K562 (cell line): ENCODE results near the gene ROPN1L. TPM values are rescaled to one million over a fixed set of nuclear protein-coding genes. Genes with fewer than 3 reads are reported as not detected.

ENCODE experiments used
- BACH1 ChIP-seq: fragments of 200-800 bp; sonication (Bioruptor generic); IDR thresholded peaks from 2 replicates; pipeline ENCODE4 v1.6.1; 2016; ENCODE audit warnings: missing genetic modification characterization, missing compliant biosample characterization
- BCOR ChIP-seq: fragments of 450-650 bp; IDR thresholded peaks from 2 replicates; pipeline ENCODE4 v1.6.1; 2016
- DIDO1 ChIP-seq: fragments of 450-650 bp; IDR thresholded peaks from 2 replicates; pipeline ENCODE4 v1.6.1; 2016; ENCODE audit warnings: low read depth, missing biosample characterization, missing genetic modification characterization
- ELF2 ChIP-seq: fragments of 250-450 bp; sonication (Bioruptor Pico); IDR thresholded peaks from 2 replicates; pipeline ENCODE4 v1.5.0; 2021; ENCODE audit warnings: mild to moderate bottlenecking
- ESRRA ChIP-seq: fragments of 450-650 bp; IDR thresholded peaks from 2 replicates; pipeline ENCODE4 v1.6.1; 2014; ENCODE audit warnings: low read depth, mild to moderate bottlenecking, moderate library complexity, borderline replicate concordance
- FOXM1 ChIP-seq, 2 experiments: fragments of 450-650 bp in 1 of 2; sonication (generic) in 1 of 2; formaldehyde crosslinking in 1 of 2; IDR thresholded peaks; 2 replicates each; pipeline versions ENCODE4 v1.6.1 to v1.9.0; 2017 to 2022; ENCODE audit warnings: low read depth in 2 of 2, mild to moderate bottlenecking in 2 of 2, missing genetic modification reagents in 1 of 2, moderate library complexity in 1 of 2
- HCFC1 ChIP-seq: IDR thresholded peaks from 2 replicates; pipeline ENCODE4 v1.6.1; 2012; ENCODE audit warnings: low read depth, low read length, improper control_type of control experiment
- L3MBTL2 ChIP-seq: fragments of 450-650 bp; IDR thresholded peaks from 2 replicates; pipeline ENCODE4 v1.6.1; 2016; ENCODE audit warnings: mild to moderate bottlenecking, moderate library complexity
- NFXL1 ChIP-seq: fragments of 450-650 bp; formaldehyde crosslinking; IDR thresholded peaks from 2 replicates; pipeline ENCODE4 v1.4.0; 2021; ENCODE audit warnings: mild to moderate bottlenecking
- PCBP1 ChIP-seq: fragments of 200-400 bp; formaldehyde crosslinking; IDR thresholded peaks from 2 replicates; pipeline ENCODE4 v1.6.1; 2018; ENCODE audit warnings: mild to moderate bottlenecking, low read depth, low read length; ENCODE audit not compliant: poor library complexity, severe bottlenecking
- POLR3G ChIP-seq: IDR thresholded peaks from 2 replicates; pipeline ENCODE4 v1.6.1; 2011; ENCODE audit not compliant: insufficient read length, insufficient replicate concordance; ENCODE audit errors: extremely low read depth
- RBM39 ChIP-seq: fragments of 200-400 bp; formaldehyde crosslinking; optimal IDR thresholded peaks from 2 replicates; pipeline ENCODE3; 2018; ENCODE audit warnings: low read depth, low read length
- RNF219 ChIP-seq: fragments of 250-450 bp; sonication (Bioruptor Pico); IDR thresholded peaks from 2 replicates; pipeline ENCODE4 v1.5.0; 2022; ENCODE audit warnings: mild to moderate bottlenecking
- SRSF1 ChIP-seq: fragments of 200-400 bp; formaldehyde crosslinking; IDR thresholded peaks from 2 replicates; pipeline ENCODE4 v1.6.1; 2017; ENCODE audit warnings: mild to moderate bottlenecking, low read depth, low read length, moderate library complexity
- SRSF3 ChIP-seq: fragments of 200-400 bp; formaldehyde crosslinking; IDR thresholded peaks from 2 replicates; pipeline ENCODE4 v1.6.1; 2016; ENCODE audit warnings: mild to moderate bottlenecking, low read length, moderate library complexity; ENCODE audit not compliant: insufficient read depth
- ZC3H11A ChIP-seq: IDR thresholded peaks from 2 replicates; pipeline ENCODE4 v1.6.1; 2012; ENCODE audit warnings: low read depth, low read length, improper control_type of control experiment
- ZNF318 ChIP-seq, 2 experiments: fragments of 450-650 bp; IDR thresholded peaks; 2 replicates each; pipeline ENCODE4 v1.6.1; 2016; ENCODE audit warnings: mild to moderate bottlenecking in 2 of 2, borderline replicate concordance in 1 of 2, low read depth in 1 of 2, moderate library complexity in 1 of 2
- ZNF431 ChIP-seq: sonication (generic); formaldehyde crosslinking; IDR thresholded peaks from 2 replicates; pipeline ENCODE4 v1.8.0; 2022; ENCODE audit warnings: mild to moderate bottlenecking, missing genetic modification reagents
- polyA plus RNA-seq, 8 experiments: library from polyadenylated mRNA; depleted of rRNA in 4 of 8; stranded (reverse) in 5 of 8; unstranded in 3 of 8; fragments of >200 nt; fragmentation: Nextera tagmentation in 2 of 8; fragmentation: Illumina TruSeq in 1 of 8; extraction: Ambion mirVana in 2 of 8; extraction: Trizol in 1 of 8; gene quantifications; 2 replicates each; pipeline versions ENCODE4 v1.2.1 to v1.2.3, GENCODE V29; 2011 to 2014; ENCODE audit warnings: inconsistent platforms in 1 of 8, missing spikeins in 1 of 8
- total RNA-seq, 7 experiments: library from RNA; depleted of rRNA in 6 of 7; stranded (reverse); fragments of >200 nt in 6 of 7; fragmentation: Illumina TruSeq in 2 of 7; extraction: Trizol in 2 of 7; gene quantifications; 2 replicates each; pipeline versions ENCODE4 v1.2.1 to v1.2.3, GENCODE V29; 2011 to 2021; ENCODE audit warnings: low replicate concordance in 1 of 7

The ROPN1L gene
- total and polyA plus RNA-seq, 9 of the 15 experiments (the other 6 are each of a cell fraction or from before 2014, with no cell fraction given): 0.04 to 0.85 (median 0.24) TPM; not detected in 3

GRCh38 chr5:10505517-10506095, 63.9 kb downstream of the ROPN1L start (continued):
- no peak for TF ChIP-seq ELF2 (CRISPR knock-in tag)
- peak; percentile 62; the same call in 1 of the 2 replicates for TF ChIP-seq FOXM1 (IDR thresholded peaks at IDR 0.05; ENCODE audit: low read depth)
- no peak for TF ChIP-seq FOXM1 (CRISPR knock-in tag; IDR thresholded peaks at IDR 0.05; ENCODE audit: low read depth)
- no peak for TF ChIP-seq SRSF3
- TF ChIP-seq BCOR: peak; percentile 76; the same call in 1 of the 2 replicates
- no peak for TF ChIP-seq HCFC1
- TF ChIP-seq NFXL1: no peak
- TF ChIP-seq ZC3H11A: no peak
- peak; percentile 99 for TF ChIP-seq L3MBTL2
- TF ChIP-seq ESRRA: peak; percentile 56
- TF ChIP-seq SRSF1: no peak
- 0 out of 2 replicates have a peak, but pooled peaks have one; percentile 29 for TF ChIP-seq ZNF431 (CRISPR knock-in tag)
- peak in 1 of 2 experiments; percentile 62; a peak in 1 of 4 replicates for TF ChIP-seq ZNF318 (IDR thresholded peaks at IDR 0.05; ENCODE audit: borderline replicate concordance in 1 of 2, low read depth in 1 of 2)
- no peak for TF ChIP-seq RNF219 (CRISPR knock-in tag)
- TF ChIP-seq BACH1 (tag): peak; percentile 79
- no peak for TF ChIP-seq DIDO1
- TF ChIP-seq RBM39: no peak
- TF ChIP-seq PCBP1: no peak
- no peak for TF ChIP-seq POLR3G
